ENCODE results near the gene FGA.
A peak's percentile ranks its signal among the peaks of the same experiment; 100 is the strongest.
"Not testable (repeated sequence)": the region's sequence is repeated elsewhere in the genome, so short reads cannot be mapped to it uniquely, and the experiment has no call there.

FGA gene

GRCh38 chr4:154612472-154613414, 22.2 kb upstream of the FGA start, which contains the start of gene FGG:
Gene FGG (minus strand): TSS chr4:154612656. CDS start chr4:154612609, 47 bp downstream.
- Mint-ChIP-seq H3K9me3 (no peaks in the 10 kb centered on the region), H3K27me3 (peaks cover 16% of the 10 kb centered on the region), H3K4me3 (no peak within 1 kb of the TSS), H3K36me3 (no peaks in the 10 kb centered on the region), H3K27ac (no peak within 1 kb of the TSS), H3K4me1 (peaks cover 11% of the 10 kb centered on the region)
- no peak for ATAC-seq

- no peak overlapping the region for H3K4me3 Mint-ChIP-seq
- H3K27ac Mint-ChIP-seq: no peak overlapping the region
- no peak for ATAC-seq
- H3K27me3 Mint-ChIP-seq: peaks cover 16% of the 10 kb centered on the region
- H3K9me3 Mint-ChIP-seq: no peaks in the 10 kb centered on the region
- H3K36me3 Mint-ChIP-seq: no peaks in the 10 kb centered on the region
- peaks cover 8% of the 10 kb centered on the region for H3K4me1 Mint-ChIP-seq
These were observed 21.3 kb upstream of the FGA start for GRCh38 chr4:154611833-154612232.

- no peak for ATAC-seq
- H3K27me3 Mint-ChIP-seq: peaks cover 16% of the 10 kb centered on the region
- H3K36me3 Mint-ChIP-seq: no peaks in the 10 kb centered on the region
- no peak overlapping the region for H3K27ac Mint-ChIP-seq
- H3K9me3 Mint-ChIP-seq: no peaks in the 10 kb centered on the region
- H3K4me1 Mint-ChIP-seq: no peaks in the 10 kb centered on the region
- no peak overlapping the region for H3K4me3 Mint-ChIP-seq
These were observed 20.0 kb upstream of the FGA start for GRCh38 chr4:154610582-154610981.

GRCh38 chr4:154609532-154609931, 19.0 kb upstream of the FGA start:
- Mint-ChIP-seq H3K4me3 (no peak overlapping the region), H3K27ac (no peak overlapping the region), H3K9me3 (no peaks in the 10 kb centered on the region)

GRCh38 chr4:154608361-154609252, 18.1 kb upstream of the FGA start:
- Mint-ChIP-seq H3K36me3 (no peaks in the 10 kb centered on the region), H3K27ac (no peak overlapping the region), H3K9me3 (no peaks in the 10 kb centered on the region), H3K27me3 (peaks cover 16% of the 10 kb centered on the region), H3K4me1 (no peaks in the 10 kb centered on the region), H3K4me3 (no peak overlapping the region)
- ATAC-seq: no peak

More at GRCh38 chr4:154609532-154609931, 19.0 kb upstream of the FGA start:
- peaks cover 16% of the 10 kb centered on the region for H3K27me3 Mint-ChIP-seq
- ATAC-seq: no peak
- no peaks in the 10 kb centered on the region for H3K36me3 Mint-ChIP-seq
- H3K4me1 Mint-ChIP-seq: no peaks in the 10 kb centered on the region

- H3K27me3 Mint-ChIP-seq: peaks cover 32% of the 10 kb centered on the region
- no peaks in the 10 kb centered on the region for H3K4me1 Mint-ChIP-seq
- no peak overlapping the region for H3K27ac Mint-ChIP-seq
- H3K36me3 Mint-ChIP-seq: no peaks in the 10 kb centered on the region
- no peaks in the 10 kb centered on the region for H3K9me3 Mint-ChIP-seq
- no peak overlapping the region for H3K4me3 Mint-ChIP-seq
- peak; percentile 50 for ATAC-seq
These were observed 16.5 kb upstream of the FGA start for GRCh38 chr4:154606728-154607723.

- ATAC-seq: no peak
- Mint-ChIP-seq H3K4me3 (no peak overlapping the region), H3K4me1 (no peaks in the 10 kb centered on the region), H3K36me3 (no peaks in the 10 kb centered on the region), H3K9me3 (no peaks in the 10 kb centered on the region), H3K27ac (no peak overlapping the region), H3K27me3 (peaks cover 48% of the 10 kb centered on the region)
These were observed 14.2 kb upstream of the FGA start for GRCh38 chr4:154604696-154605200.

GRCh38 chr4:154603033-154603943, 12.7 kb upstream of the FGA start:
- Mint-ChIP-seq H3K4me3 (no peak overlapping the region), H3K27ac (no peak overlapping the region), H3K36me3 (no peaks in the 10 kb centered on the region), H3K27me3 (peaks cover 35% of the 10 kb centered on the region), H3K9me3 (no peaks in the 10 kb centered on the region), H3K4me1 (no peaks in the 10 kb centered on the region)
- ATAC-seq: no peak

- no peaks in the 10 kb centered on the region for H3K4me1 Mint-ChIP-seq
- no peaks in the 10 kb centered on the region for H3K9me3 Mint-ChIP-seq
- no peak overlapping the region for H3K4me3 Mint-ChIP-seq
- peaks cover 34% of the 10 kb centered on the region for H3K27me3 Mint-ChIP-seq
- H3K27ac Mint-ChIP-seq: no peak overlapping the region
- no peaks in the 10 kb centered on the region for H3K36me3 Mint-ChIP-seq
- no peak for ATAC-seq
These were observed 12.0 kb upstream of the FGA start for GRCh38 chr4:154602404-154603020.

- Mint-ChIP-seq H3K27me3 (peaks cover 28% of the 10 kb centered on the region), H3K27ac (no peak overlapping the region), H3K9me3 (no peaks in the 10 kb centered on the region), H3K4me3 (no peak overlapping the region), H3K36me3 (no peaks in the 10 kb centered on the region), H3K4me1 (no peaks in the 10 kb centered on the region)
- ATAC-seq: no peak
These were observed 7.5 kb upstream of the FGA start for GRCh38 chr4:154597798-154598774.

- not testable (repeated sequence) for ATAC-seq, H3K4me1 Mint-ChIP-seq, H3K27ac Mint-ChIP-seq, H3K4me3 Mint-ChIP-seq, H3K36me3 Mint-ChIP-seq, H3K9me3 Mint-ChIP-seq
- peaks cover 20% of the 10 kb centered on the region for H3K27me3 Mint-ChIP-seq
These were observed 6.7 kb upstream of the FGA start for GRCh38 chr4:154597281-154597680.

- no peaks in the 10 kb centered on the region for H3K9me3 Mint-ChIP-seq
- H3K4me1 Mint-ChIP-seq: no peaks in the 10 kb centered on the region
- no peak overlapping the region for H3K4me3 Mint-ChIP-seq
- peaks cover 13% of the 10 kb centered on the region for H3K27me3 Mint-ChIP-seq
- no peak for ATAC-seq
- no peaks in the 10 kb centered on the region for H3K36me3 Mint-ChIP-seq
- H3K27ac Mint-ChIP-seq: no peak overlapping the region
These were observed 5.3 kb upstream of the FGA start for GRCh38 chr4:154595807-154596206.

Measured in stimulated activated memory B cell treated with anti-CD40 and anti-IgM and Interleukin-4, amounts not matched to agents 10 μg/mL and 1 μg/mL and 100 μg/mL, for 72 hours (primary cell).